Adrenal gland (tissue), 12 donors: Measurements from ENCODE around the gene RTN4IP1. TPM values are rescaled to one million over a fixed set of nuclear protein-coding genes. Genes with fewer than 3 reads are reported as not detected.

Experiments used
- DNase-seq, 7 donors: peaks; one replicate each; pipeline ENCODE4 v3.0.0-alpha.2; 2019 to 2020
- H3K27ac ChIP-seq, 5 donors: fragments of 200-600 bp; sonication (generic) in 4 of 5; 1 replicate in 3 of 5; 2 replicates in 2 of 5; pipeline versions ENCODE4 v1.5.1 to v1.8.0; 2016 to 2020; ENCODE audit warnings: mild to moderate bottlenecking in 1 of 5
- H3K27me3 ChIP-seq: fragments of 200-600 bp; 2 replicates; pipeline ENCODE4 v1.8.0; 2021
- H3K36me3 ChIP-seq, 2 donors: fragments of 200-600 bp; replicated peaks in 1 of 2; 1 replicate in 1 of 2; 2 replicates in 1 of 2; pipeline versions ENCODE4 v1.5.1 to v1.8.0; 2018 to 2022
- H3K4me1 ChIP-seq, 2 donors: fragments of 200-600 bp; replicated peaks in 1 of 2; 1 replicate in 1 of 2; 2 replicates in 1 of 2; pipeline versions ENCODE4 v1.5.1 to v1.8.0; 2018 to 2021
- H3K4me3 ChIP-seq, 4 donors: fragments of 200-600 bp; sonication (generic) in 3 of 4; one replicate each; pipeline ENCODE4 v1.5.1; 2016 to 2018
- H3K9me3 ChIP-seq, 3 donors: fragments of 200-600 bp; sonication (generic) in 1 of 3; replicated peaks in 1 of 3; 1 replicate in 2 of 3; 2 replicates in 1 of 3; pipeline versions ENCODE4 v1.5.1 to v1.8.0; 2016 to 2021
- CTCF ChIP-seq, 6 experiments: fragments of 450-650 bp in 4 of 6; fragments of 200-600 bp in 2 of 6; sonication (generic) in 1 of 6; IDR thresholded peaks; 1 replicate in 5 of 6; 2 replicates in 1 of 6; pipeline versions ENCODE4 v1.5.1 to v1.8.0; 2016 to 2021; ENCODE audit warnings: antibody characterized with exemption in 6 of 6, mild to moderate bottlenecking in 2 of 6, moderate library complexity in 1 of 6
- POLR2A ChIP-seq, 2 donors: fragments of 450-650 bp; IDR thresholded peaks; one replicate each; pipeline ENCODE4 v1.6.1; 2017; ENCODE audit warnings: antibody characterized with exemption in 2 of 2, mild to moderate bottlenecking in 2 of 2, moderate library complexity in 1 of 2
- WGBS, 4 donors: extraction: QIAGEN DNeasy Blood & Tissue Kit in 2 of 4; methylation state at CpG; one replicate each; pipeline versions ENCODE4 v1.1.5 to v1.1.7; 2013 to 2017; 5-methylcytosine and 5-hydroxymethylcytosine counted together
- intact Hi-C, 2 donors: fragments of 100-400 bp; cut with DNase I; formaldehyde crosslinking; loops; one replicate each; pipeline versions ENCODE4 v1.14.1 to v1.15.0; 2022 to 2023
- polyA plus RNA-seq, 3 donors: library from polyadenylated mRNA; stranded (reverse); fragments of 200-250 nt in 2 of 3; fragments of 350-450 nt in 1 of 3; fragmentation: Illumina TruSeq in 1 of 3; extraction: RNeasy Lipid Tissue Mini Kit (QIAGEN cat#74804) in 1 of 3; gene quantifications; one replicate each; pipeline ENCODE4 v1.2.3, GENCODE V29; 2013 to 2014
- total RNA-seq, 9 donors: library from RNA; depleted of rRNA in 4 of 9; stranded (reverse); fragments of >200 nt in 4 of 9; fragments of 120-200 nt in 1 of 9; fragmentation: NEBNext Ultra II Directional in 1 of 9; extraction: Animal tissue kit (Norgen Biotek cat#: 25700) in 1 of 9; gene quantifications; one replicate each; pipeline versions ENCODE4 v1.1.0 to v1.2.4, GENCODE V29; 2013 to 2023
- donor health status: healthy with polysubstance abuse.
- donor health status: Bipolar disorder and iron deficiency.
- donor health status: DM: yes; HTN: yes; CAD: no.
- donor health status: DM: no; HTN: no; CAD: no.
- donor health status: DM: no; HTN: no; CAD: no.
- donor health status: DM: yes; HTN: yes; CAD: no.

The RTN4IP1 gene
- total and polyA plus RNA-seq, 12 donors: 1.6 to 22.1 (median 7.5) TPM

GRCh38 chr6:106637051-106637716 is 7.9 kb upstream of the RTN4IP1 start:
- DNase-seq: peak in 1 of 7 donors; percentile 1
- Histone ChIP-seq H3K9me3 (no peaks in the 10 kb centered on the region), H3K27ac (peak overlapping the region in 1 of 5 donors; percentile 15), H3K4me1 (no peaks in the 10 kb centered on the region), H3K27me3 (no peaks in the 10 kb centered on the region), H3K4me3 (no peak overlapping the region), H3K36me3 (no peaks in the 10 kb centered on the region)
- WGBS, 4 donors: 54 to 68% (median 62%) methylated on average over 7 of the region's 7 CpGs
- intact Hi-C loops: no loop called here
- TF ChIP-seq CTCF (IDR thresholded peaks at IDR 0.05): no peak
- TF ChIP-seq POLR2A (IDR thresholded peaks at IDR 0.05): no peak

- Histone ChIP-seq H3K27me3 (no peaks in the 10 kb centered on the region), H3K4me3 (no peak overlapping the region), H3K27ac (no peak overlapping the region), H3K4me1 (peaks cover 7 to 17% of the 10 kb centered on the region in 2 donors), H3K9me3 (no peaks in the 10 kb centered on the region), H3K36me3 (no peaks in the 10 kb centered on the region)
- no peak for DNase-seq
- intact Hi-C loops: no loop called here
- 92 to 98% (median 97%) methylated on average over 5 of the region's 5 CpGs for WGBS, 4 donors
- TF ChIP-seq CTCF (IDR thresholded peaks at IDR 0.05): no peak
- TF ChIP-seq POLR2A (IDR thresholded peaks at IDR 0.05): no peak
These were observed 5.3 kb upstream of the RTN4IP1 start for GRCh38 chr6:106634565-106634964.

GRCh38 chr6:106631346-106631745 is 2.0 kb upstream of the RTN4IP1 start:
- Histone ChIP-seq H3K4me1 (peaks cover 7 to 27% of the 10 kb centered on the region in 2 donors), H3K36me3 (no peaks in the 10 kb centered on the region), H3K27me3 (no peaks in the 10 kb centered on the region), H3K27ac (no peak overlapping the region), H3K9me3 (no peaks in the 10 kb centered on the region), H3K4me3 (no peak overlapping the region)
- TF ChIP-seq CTCF (IDR thresholded peaks at IDR 0.05) (no peak), POLR2A (IDR thresholded peaks at IDR 0.05) (no peak)
- intact Hi-C loops: no loop called here
- DNase-seq: peak; percentile 46 to 82 (median 75)
- WGBS, 4 donors: 31 to 39% (median 37%) methylated on average over 1 of the region's 1 CpG

- intact Hi-C loops: no loop called here
- no peaks in the 10 kb centered on the region for H3K27me3 ChIP-seq
- no peak for TF ChIP-seq CTCF (IDR thresholded peaks at IDR 0.05)
- TF ChIP-seq POLR2A (IDR thresholded peaks at IDR 0.05): no peak
- no peaks in the 10 kb centered on the region for H3K36me3 ChIP-seq
- H3K9me3 ChIP-seq: no peaks in the 10 kb centered on the region
- H3K4me3 ChIP-seq: peak overlapping the region in 1 of 4 donors; percentile 88
- H3K4me1 ChIP-seq: peaks cover 7 to 27% of the 10 kb centered on the region in 2 donors
- H3K27ac ChIP-seq: no peak overlapping the region
- DNase-seq: no peak
- WGBS, 4 donors: 56 to 61% (median 59%) methylated on average over 5 of the region's 5 CpGs
These were observed 1.1 kb upstream of the RTN4IP1 start for GRCh38 chr6:106630366-106630765.
